NCI-H524 treated with DMSO at 0.1 percent for 48 hours (cell line): ENCODE data around the gene VRK1.
"Not testable (repeated sequence)": the region's sequence is repeated elsewhere in the genome, so short reads cannot be mapped to it uniquely, and the experiment has no call there.

Experiments
- DNase-seq: peaks from one replicate; lab custom pipeline; 2025; lab: John Stamatoyannopoulos, UW

The VRK1 gene

GRCh38 chr14:96883974-96884373, 86.8 kb downstream of the VRK1 start:
- not testable (repeated sequence) for DNase-seq

- DNase-seq = no peak
These were observed 91.0 kb downstream of the VRK1 start for GRCh38 chr14:96888158-96888557.

GRCh38 chr14:96888593-96888992, 91.4 kb downstream of the VRK1 start:
- DNase-seq = peak; percentile 87

GRCh38 chr14:96889091-96889490, 91.9 kb downstream of the VRK1 start:
- DNase-seq = no peak

- no peak for DNase-seq
These were observed 96.9 kb downstream of the VRK1 start for GRCh38 chr14:96893966-96894622.

GRCh38 chr14:96894966-96895365, 97.8 kb downstream of the VRK1 start:
- DNase-seq = no peak

- no peak for DNase-seq
These were observed 98.6 kb downstream of the VRK1 start for GRCh38 chr14:96895658-96896271.

GRCh38 chr14:96897184-96897583, 100.0 kb downstream of the VRK1 start:
- DNase-seq = no peak

- no peak for DNase-seq
These were observed 104.0 kb downstream of the VRK1 start for GRCh38 chr14:96901227-96901626.

GRCh38 chr14:96902004-96902403, 104.8 kb downstream of the VRK1 start:
- no peak for DNase-seq

GRCh38 chr14:96903444-96904023, 106.4 kb downstream of the VRK1 start:
- no peak for DNase-seq

- DNase-seq = no peak
These were observed 107.0 kb downstream of the VRK1 start for GRCh38 chr14:96904201-96904600.

- DNase-seq = no peak
These were observed 107.9 kb downstream of the VRK1 start for GRCh38 chr14:96905065-96905464.

GRCh38 chr14:96905825-96906224, 108.6 kb downstream of the VRK1 start:
- DNase-seq = no peak

GRCh38 chr14:96906434-96906833, 109.3 kb downstream of the VRK1 start:
- DNase-seq = no peak

GRCh38 chr14:96909841-96910364, 112.7 kb downstream of the VRK1 start:
- no peak for DNase-seq

- DNase-seq = no peak
These were observed 114.4 kb downstream of the VRK1 start for GRCh38 chr14:96911499-96912149.

GRCh38 chr14:96914571-96915128, 117.5 kb downstream of the VRK1 start:
- no peak for DNase-seq

GRCh38 chr14:96915478-96915877, 118.3 kb downstream of the VRK1 start:
- no peak for DNase-seq

GRCh38 chr14:96916751-96917150, 119.6 kb downstream of the VRK1 start:
- no peak for DNase-seq

GRCh38 chr14:96917442-96917963, 120.3 kb downstream of the VRK1 start:
- DNase-seq = peak; percentile 100

GRCh38 chr14:96920023-96920422, 122.8 kb downstream of the VRK1 start:
- no peak for DNase-seq
